H7 (cell line): ENCODE measurements around the gene MX2. TPM values are rescaled to one million over a fixed set of nuclear protein-coding genes. Genes with fewer than 3 reads are reported as not detected.

Experiments
- DNase-seq: peaks from one replicate; pipeline ENCODE4 v3.0.0; 2012
- H3K27me3 ChIP-seq: 2 replicates; pipeline ENCODE4 v1.6.0; 2011; ENCODE audit warnings: mild to moderate bottlenecking, low read length; ENCODE audit not compliant: control insufficient read depth, insufficient read depth
- H3K36me3 ChIP-seq: replicated peaks from 2 replicates; pipeline ENCODE4 v1.5.1; 2011; ENCODE audit warnings: low read length; ENCODE audit not compliant: control insufficient read depth, insufficient read depth
- H3K4me3 ChIP-seq: 2 replicates; pipeline ENCODE4 v1.5.1; 2011; ENCODE audit warnings: low read depth, mild to moderate bottlenecking, control low read depth, low read length, moderate library complexity; ENCODE audit not compliant: insufficient read depth
- total RNA-seq: library from RNA; depleted of rRNA; stranded (reverse); fragments of >200 nt; shearing (Covaris generic); gene quantifications from 2 replicates; pipeline ENCODE4 v1.2.3, GENCODE V29; 2014; rRNA removed

The MX2 gene
- total RNA-seq, 1 experiment from 2014 or later, result 0.45 TPM

GRCh38 chr21:41451753-41452676 lies 90.2 kb downstream of the MX2 start:
- DNase-seq, result no peak
- no peak overlapping the region for H3K4me3 ChIP-seq
- H3K27me3 ChIP-seq, result no peaks in the 10 kb centered on the region; the same call in 1 of the 2 replicates
- no peaks in the 10 kb centered on the region for H3K36me3 ChIP-seq

- no peak overlapping the region for H3K4me3 ChIP-seq
- DNase-seq, result no peak
- no peaks in the 10 kb centered on the region for H3K36me3 ChIP-seq
- H3K27me3 ChIP-seq, result no peaks in the 10 kb centered on the region; the same call in 1 of the 2 replicates
Measured at GRCh38 chr21:41453198-41453597, 91.4 kb downstream of the MX2 start.

- Histone ChIP-seq H3K27me3 (no peaks in the 10 kb centered on the region; the same call in 1 of the 2 replicates), H3K4me3 (no peak overlapping the region), H3K36me3 (no peaks in the 10 kb centered on the region)
- DNase-seq, result no peak
Measured at GRCh38 chr21:41453761-41454160, 91.9 kb downstream of the MX2 start.

- DNase-seq, result no peak
- H3K4me3 ChIP-seq, result no peak overlapping the region
- H3K36me3 ChIP-seq, result no peaks in the 10 kb centered on the region
- no peaks in the 10 kb centered on the region for H3K27me3 ChIP-seq
Measured at GRCh38 chr21:41458121-41458520, 96.3 kb downstream of the MX2 start.

- Histone ChIP-seq H3K27me3 (no peaks in the 10 kb centered on the region), H3K4me3 (no peak overlapping the region), H3K36me3 (no peaks in the 10 kb centered on the region)
- DNase-seq, result no peak
Measured at GRCh38 chr21:41458559-41458958, 96.7 kb downstream of the MX2 start.

Other genes starting within 250 kb of the MX2 start
- gene BACE2, start 193.9 kb upstream of the MX2 start, total RNA-seq, result 13.4 and 14.2 TPM in 2 replicates
- 0.31 and 0.55 TPM in 2 replicates for gene FAM3B, start 45.2 kb upstream of the MX2 start, total RNA-seq
- 1.6 and 3.9 TPM in 2 replicates for gene MX1, start 64.2 kb downstream of the MX2 start, total RNA-seq
- gene TMPRSS2, start 146.1 kb downstream of the MX2 start, total RNA-seq, result 2.6 and 3.0 TPM in 2 replicates